Gastroesophageal sphincter (tissue), 3 donors: ENCODE measurements around the gene BPHL.

Source experiments
- POLR2AphosphoS5 ChIP-seq: sonication (generic); formaldehyde crosslinking; IDR thresholded peaks from one replicate; pipeline ENCODE4 v1.6.1; 2017; ENCODE audit warnings: antibody characterized with exemption
- TF ChIP-seq, protein P1 (sequence below), 4 experiments: fragments of 200-600 bp in 2 of 4; fragments of 450-650 bp in 2 of 4; sonication (generic) in 1 of 4; IDR thresholded peaks; one replicate each; pipeline ENCODE4 v1.5.1; 2017 to 2019; ENCODE audit warnings: antibody characterized with exemption in 4 of 4, mild to moderate bottlenecking in 2 of 4, moderate library complexity in 2 of 4

GRCh38 chr6:3114377-3114776, 4.1 kb upstream of the BPHL start:
- no peak for TF ChIP-seq POLR2AphosphoS5
- TF ChIP-seq, protein P1, sequence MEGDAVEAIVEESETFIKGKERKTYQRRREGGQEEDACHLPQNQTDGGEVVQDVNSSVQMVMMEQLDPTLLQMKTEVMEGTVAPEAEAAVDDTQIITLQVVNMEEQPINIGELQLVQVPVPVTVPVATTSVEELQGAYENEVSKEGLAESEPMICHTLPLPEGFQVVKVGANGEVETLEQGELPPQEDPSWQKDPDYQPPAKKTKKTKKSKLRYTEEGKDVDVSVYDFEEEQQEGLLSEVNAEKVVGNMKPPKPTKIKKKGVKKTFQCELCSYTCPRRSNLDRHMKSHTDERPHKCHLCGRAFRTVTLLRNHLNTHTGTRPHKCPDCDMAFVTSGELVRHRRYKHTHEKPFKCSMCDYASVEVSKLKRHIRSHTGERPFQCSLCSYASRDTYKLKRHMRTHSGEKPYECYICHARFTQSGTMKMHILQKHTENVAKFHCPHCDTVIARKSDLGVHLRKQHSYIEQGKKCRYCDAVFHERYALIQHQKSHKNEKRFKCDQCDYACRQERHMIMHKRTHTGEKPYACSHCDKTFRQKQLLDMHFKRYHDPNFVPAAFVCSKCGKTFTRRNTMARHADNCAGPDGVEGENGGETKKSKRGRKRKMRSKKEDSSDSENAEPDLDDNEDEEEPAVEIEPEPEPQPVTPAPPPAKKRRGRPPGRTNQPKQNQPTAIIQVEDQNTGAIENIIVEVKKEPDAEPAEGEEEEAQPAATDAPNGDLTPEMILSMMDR (IDR thresholded peaks at IDR 0.05): no peak
